Amygdala (tissue), 56 donors: ENCODE data around the gene ZMYND19.
"Not testable (repeated sequence)": the region's sequence is repeated elsewhere in the genome, so short reads cannot be mapped to it uniquely, and the experiment has no call there.

Experiments
- DNase-seq, 56 donors: peaks; one replicate each; lab custom pipeline; 2025; lab: John Stamatoyannopoulos, UW

The ZMYND19 gene

DNA sequence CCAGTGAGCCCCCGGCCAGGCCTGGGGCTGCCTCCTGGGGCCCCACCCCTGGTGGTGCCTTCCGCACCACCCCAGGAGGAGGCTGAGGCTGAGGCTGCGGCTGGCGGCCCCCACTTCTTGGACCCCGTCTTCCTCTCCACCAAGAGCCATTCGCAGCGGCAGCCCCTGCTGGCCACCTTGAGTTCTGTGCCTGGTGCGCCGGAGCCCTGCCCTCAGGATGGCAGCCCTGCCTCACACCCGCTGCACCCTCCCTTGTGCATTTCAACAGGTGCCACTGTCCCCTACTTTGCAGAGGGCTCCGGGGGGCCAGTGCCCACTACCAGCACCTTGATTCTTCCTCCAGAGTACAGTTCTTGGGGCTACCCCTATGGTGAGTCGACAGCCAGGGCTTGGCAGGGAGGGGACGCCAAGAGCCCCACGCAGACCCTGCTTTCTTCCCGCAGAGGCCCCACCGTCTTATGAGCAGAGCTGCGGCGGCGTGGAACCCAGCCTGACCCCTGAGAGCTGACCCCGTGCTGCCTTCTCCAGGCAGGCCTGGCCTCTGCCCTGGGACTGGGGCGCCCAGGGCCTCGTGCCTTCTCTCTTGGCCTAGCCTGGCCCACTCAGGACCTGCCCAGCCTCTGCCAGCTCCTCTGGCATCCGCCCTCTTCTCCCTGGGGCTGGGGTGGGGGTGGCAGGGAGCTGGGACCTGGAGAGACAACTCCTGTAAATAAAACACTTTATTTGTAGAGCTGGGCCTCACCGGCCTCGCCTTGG lies 24.5 kb upstream of the ZMYND19 start:
- DNase-seq = no peak

DNA sequence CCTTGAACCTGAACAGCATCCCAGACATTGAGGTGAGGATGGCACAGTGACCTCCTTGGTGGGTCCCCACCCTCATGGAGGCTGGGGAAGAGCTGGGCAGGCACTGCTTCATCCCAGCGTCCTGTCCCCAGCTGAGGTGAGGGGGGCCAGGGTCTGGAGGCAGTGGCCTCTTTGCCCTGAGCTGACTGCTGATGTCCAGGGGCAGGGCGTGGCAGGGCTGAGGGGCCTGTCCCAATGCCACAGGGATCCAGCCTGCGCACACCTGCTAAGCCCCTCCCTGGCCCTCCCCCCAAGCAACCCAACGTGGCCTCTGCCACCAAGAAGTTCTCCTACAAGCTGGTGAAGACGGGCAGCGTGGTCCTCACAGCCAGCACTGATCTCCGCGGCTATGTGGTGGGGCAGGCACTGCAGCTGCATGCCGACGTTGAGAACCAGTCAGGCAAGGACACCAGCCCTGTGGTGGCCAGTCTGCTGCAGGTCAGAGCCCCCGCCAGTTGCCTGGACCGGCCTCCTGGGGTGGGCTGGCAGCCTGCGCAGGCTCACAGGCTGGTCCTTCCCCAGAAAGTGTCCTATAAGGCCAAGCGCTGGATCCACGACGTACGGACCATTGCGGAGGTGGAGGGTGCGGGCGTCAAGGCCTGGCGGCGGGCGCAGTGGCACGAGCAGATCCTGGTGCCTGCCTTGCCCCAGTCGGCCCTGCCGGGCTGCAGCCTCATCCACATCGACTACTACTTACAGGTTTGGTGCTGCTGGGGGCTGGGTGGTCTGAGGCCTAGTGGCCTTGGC lies 23.6 kb upstream of the ZMYND19 start:
- no peak for DNase-seq

DNA sequence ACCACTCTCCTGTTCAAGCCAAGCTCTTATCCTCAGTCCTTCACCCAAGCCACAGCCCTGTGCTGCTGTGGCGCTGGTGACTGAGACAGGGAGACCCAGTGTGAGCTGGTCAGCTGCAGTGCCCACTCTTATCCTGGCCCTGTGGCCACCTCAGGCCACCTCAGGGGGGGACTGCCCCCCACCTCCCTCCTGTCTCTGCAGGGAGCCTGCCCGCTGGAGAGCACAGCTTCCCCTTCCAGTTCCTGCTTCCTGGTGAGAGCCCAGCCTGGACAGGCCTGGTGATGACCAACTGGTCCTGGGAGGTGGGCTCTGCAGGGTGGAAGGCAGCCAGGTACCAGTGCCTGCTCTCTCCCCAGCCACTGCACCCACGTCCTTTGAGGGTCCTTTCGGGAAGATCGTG lies 22.9 kb upstream of the ZMYND19 start:
- no peak for DNase-seq

DNA sequence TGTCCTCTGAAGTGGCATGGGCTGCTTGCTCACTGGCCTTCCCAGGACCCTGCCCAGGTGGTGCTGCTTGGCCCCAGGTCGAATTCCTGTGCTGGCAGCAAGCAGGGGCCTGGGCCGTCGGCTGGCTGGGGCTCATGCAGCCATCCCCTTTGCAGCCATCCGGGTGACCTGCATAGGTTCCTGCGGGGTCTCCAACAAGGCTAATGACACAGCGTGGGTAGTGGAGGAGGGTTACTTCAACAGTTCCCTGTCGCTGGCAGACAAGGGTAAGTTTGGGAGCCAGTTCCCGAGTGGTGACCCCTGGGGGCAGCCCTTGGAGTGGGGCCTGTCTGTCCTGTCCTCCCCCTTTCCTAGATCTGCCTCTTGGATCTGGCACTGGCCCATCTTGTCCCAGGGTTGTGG lies 22.4 kb upstream of the ZMYND19 start:
- no peak for DNase-seq

DNA sequence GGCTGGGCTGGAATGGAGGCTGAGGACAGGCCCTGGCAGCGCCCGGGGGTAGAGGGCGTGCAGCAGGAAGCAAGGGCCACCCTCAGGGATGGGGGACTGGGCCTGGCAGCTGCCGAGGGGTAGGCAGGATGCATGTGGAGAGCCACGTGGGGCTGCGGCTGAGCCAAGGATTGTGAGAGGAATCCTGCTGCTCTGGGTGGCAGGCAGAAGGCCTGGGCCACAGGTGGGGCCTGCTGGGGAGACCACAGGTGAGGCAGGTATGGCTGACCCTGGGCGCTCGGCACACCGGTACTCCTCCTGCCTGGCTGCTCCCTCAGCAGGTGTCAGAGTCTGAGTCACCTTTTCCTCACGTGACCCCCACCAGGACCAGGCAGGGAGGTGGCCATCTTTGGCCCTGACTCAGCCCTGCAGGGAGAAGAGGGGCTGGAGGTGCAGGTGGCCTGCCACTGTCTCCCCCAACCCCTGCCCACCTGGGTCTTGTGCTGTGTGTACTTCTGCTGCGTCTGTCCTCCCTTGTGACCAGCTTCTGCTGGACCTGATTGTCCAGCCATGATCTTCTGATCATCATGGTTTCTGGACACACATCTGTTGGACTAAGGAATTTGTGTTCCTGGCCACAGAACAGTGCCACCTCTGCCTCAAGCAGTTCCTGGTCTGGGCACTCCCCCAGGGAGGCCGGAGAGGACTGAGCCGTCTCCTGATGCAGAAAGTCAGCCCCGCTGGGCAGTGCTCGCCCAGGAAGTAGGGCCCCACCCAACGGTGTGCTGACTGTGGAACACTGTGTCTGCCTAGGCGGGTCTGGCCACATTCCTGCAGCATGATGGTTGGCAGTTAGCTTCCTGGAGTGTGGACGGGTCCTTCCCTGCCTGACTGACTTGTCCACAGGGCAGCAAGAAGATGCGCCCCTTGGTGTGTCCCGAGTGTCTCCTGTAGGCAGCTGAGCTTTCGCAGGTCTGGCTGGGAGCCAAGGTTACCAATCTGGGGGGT lies 21.6 kb upstream of the ZMYND19 start:
- no peak for DNase-seq

DNA sequence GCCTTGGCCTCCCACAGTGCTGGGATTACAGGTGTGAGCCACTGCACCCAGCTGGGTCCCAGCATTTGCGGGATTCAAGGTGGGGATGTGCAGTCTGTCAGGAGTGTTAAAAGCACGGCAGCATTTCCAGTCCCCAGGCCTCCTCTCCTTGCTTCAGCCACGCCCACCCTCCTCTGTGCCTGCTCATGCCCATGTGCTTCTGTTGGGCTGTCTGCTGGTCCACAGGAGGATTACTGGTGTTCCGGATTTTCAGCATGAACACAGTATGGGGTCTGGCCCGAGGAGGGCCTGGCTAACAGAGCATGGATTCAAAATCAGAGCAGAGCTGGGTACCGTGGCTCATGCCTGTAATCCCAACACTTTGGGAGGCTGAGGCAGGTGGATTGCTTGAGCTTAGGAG lies 20.6 kb upstream of the ZMYND19 start:
- DNase-seq = no peak

DNA sequence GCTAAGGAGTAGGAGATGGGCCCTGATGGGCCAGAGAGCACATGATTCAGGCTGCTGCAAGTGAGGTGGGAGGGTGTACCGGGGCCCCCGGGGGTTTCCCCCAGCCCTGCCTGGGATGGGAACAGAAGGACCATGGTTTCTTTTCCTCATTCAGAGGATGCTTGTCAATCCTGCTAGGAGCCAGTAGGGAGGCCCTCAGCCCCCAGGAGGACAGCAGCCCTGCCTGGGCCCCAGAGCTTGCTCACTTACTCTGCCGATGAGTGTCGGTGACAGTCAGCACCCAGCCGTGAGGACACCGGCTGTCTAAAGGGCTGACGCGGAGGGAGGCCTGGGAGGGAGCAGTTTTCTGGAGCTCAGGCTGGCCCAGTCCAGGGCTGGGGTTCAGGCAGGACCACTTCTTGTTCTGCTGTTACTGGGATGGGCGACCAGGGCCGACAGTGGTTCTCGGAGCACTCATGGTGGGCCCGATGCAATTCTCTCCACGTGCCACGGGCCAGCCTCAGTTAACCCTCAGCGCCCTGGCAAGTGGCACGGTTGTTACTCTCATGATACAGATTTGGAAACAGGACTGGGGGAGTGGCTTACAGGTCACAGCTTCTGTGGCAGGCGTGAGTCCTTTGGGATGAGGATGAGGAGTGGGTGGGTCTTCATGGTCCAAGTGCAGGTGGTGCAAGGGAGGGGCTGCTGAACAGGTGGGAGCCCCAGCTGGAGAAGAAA lies 17.0 kb upstream of the ZMYND19 start:
- no peak for DNase-seq

DNA sequence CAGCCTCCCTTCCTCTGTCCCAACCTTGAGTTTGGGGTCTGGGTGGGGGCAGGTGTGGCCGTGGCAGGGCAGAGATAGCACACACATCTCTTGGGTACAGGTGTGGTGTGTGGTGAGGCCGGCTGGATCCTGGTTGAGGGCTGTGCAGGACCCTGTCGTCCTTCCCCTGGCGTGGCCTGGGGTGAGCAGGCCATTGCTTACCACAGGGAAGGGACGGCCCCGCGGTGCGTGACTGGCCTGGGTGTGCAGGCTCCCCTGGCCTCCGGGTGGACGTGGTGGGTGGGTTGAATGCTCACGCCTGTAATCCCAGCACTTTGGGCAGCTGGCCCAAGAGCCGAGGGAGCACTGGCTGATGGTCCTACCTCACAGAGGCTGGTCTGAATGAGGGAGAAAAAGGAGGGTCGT lies 16.4 kb upstream of the ZMYND19 start:
- DNase-seq = no peak

DNA sequence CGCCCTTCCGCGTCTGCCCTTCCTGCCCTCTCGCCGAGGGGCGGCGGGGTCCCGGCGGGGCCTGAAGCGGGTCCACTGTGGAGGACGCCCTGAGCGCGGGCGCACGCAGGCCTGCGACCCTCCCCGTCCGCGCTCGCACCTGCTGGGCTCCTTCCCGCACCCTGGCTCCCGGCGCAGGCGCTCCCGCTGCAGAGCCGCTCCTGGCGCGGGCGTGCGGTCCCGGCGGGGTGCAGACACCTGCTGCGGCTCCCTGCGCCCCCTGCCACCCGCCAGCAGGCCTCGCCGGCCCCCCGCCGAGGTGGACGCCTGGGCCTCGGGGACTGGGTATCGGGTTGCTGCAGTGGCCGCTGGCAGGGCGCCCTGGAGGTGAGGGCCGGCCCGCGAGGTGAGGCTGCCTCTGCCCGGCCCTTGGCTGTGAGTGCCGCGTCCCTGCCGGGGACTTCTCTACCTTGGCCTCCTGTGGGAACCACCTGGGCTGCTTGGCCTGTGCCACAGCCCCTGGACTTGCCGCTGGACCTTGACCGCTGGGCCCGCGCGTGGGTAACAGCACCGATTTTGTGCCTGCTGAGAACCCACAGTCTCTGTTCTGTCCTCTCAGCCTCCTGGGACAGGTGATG lies 15.8 kb upstream of the ZMYND19 start:
- DNase-seq = no peak

DNA sequence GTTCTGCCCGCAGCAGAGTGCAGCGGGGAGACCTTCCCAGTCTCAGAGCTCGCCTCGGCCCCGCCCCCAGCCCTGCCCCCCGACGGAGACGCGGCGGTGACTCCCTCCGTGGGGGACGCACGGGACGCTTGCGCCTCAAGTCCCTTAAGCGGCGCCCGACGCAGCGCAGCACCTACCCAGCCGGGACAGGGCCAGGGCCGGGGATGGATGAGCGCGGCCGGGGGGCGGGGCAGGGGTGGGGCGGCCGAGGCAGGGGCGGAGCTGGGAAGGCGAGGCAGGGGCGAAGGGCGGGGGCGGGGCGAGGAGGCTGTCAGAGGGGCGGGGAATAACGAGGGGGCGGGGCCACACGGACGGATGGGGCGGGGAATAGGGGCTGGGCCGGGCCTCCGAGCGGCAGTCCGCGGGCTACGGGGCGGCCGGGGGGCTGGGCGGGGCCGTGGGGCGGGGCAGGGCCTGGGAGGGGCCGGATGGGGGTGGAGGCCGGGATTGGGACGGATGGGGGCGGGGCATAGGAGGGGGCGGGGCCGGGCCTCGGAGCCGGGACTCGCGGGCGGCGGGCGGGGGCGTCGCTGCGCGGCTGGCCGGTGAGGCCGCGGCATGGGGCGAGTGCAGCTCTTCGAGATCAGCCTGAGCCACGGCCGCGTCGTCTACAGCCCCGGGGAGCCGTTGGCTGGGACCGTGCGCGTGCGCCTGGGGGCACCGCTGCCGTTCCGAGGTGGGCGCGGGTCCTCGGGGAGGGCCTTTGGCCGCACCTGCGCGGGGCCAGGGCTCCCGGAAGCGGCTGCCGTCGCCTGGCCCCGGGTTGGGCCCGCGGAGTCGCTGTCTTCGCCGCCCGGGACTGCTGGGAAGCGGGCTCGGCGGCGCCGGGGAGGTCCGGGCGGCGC lies 15.1 kb upstream of the ZMYND19 start, which contains the start of gene ARRDC1:
ARRDC1 (plus strand) TSS at position 566 of the 884 bp plus-strand sequence; CDS start at position 598, 32 bp downstream.
- DNase-seq = peak in 55 of 56 donors; percentile 55 to 96 (median 90)

DNA sequence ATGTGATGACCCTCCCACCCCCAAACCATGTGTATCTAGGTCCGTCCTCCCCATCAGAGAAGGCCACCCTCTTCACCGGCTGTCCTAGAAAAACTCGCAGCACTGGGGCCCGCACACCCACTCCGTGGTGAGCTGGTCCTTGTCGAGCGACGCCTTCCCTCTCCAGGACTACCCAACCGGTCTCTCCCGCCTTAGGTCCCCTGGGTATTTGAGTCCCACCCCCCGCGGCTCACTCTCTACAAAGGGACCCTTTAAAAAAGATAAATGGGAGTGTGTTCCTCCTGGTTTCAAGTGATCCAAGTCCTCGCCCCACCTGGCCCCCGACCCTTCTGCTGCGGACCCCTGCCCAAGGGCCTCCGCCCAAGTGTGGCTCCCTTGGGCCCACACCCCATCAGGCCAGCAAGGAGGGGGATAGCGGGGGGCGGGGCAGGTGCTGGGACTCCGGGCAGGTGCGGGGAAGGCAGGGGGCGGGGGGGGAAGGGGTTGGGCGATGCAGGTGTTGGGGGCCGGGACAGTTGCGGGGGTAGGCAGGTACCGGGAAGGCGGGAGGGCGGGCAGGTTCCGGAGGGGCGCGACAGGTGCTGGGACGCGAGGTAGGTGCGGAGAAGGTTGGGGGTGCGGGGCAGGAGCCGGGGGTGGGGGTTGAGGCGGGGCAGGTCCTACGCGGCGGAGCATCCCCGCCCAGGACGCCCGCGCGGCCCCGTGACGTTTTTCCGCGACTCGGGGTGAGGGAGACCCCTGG lies 14.2 kb upstream of the ZMYND19 start:
- DNase-seq = no peak

DNA sequence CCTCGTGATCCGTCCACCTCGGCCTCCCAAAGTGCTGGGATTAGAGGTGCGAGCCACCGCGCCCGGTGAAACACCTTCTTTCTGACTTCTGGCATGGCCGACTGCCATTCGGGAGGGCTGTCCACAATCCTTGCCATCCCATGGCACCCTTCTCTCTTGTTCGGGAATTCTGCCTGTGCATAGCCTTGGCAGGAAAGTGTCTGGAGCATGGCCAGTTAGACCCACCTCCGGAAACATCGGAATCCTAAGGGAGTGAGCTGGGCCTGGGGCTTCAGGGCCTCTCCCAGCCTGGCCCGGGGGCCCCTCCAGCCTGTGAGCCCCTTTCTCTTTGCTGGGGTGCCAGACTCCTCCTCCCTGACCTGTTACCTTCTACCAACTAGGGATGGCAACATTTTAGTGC lies 13.6 kb upstream of the ZMYND19 start:
- DNase-seq = no peak

DNA sequence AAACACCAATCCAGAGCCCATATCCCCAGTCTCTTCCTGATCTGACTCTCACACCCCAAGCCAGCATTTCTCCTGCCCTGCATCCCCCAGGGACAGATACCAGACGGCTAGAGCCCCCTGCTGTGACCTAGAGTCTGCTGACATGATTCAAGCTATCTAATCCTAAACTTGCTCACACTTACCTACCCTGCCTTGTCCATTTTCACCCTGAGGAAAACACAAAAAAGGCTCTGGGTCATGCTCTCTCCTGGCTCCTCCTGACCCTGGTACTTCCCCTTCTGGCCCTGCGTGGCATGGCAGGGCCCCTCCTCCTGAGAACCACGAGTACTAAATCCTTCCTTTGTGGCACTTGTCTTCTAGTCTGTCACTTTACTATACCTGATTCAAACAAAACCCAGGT lies 12.3 kb upstream of the ZMYND19 start:
- no peak for DNase-seq

DNA sequence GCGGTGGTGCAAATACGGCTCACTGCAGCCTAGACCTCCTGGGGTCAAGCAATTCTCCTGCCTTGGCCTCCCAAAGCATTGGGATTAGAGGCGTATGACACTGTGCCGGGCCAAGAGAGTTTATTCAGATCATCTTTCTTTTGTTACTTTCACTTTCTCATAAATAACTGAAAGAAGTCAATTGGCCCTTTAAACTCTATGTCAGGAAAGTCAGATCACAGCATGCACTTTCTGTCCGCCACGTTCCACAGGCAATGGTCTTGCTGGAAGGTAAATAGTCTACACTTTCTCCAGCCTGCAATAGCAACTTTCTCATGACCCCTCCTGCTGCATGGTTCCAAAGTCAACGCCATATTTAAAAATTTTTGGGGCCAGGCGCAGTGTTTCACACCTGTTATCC lies 8.6 kb upstream of the ZMYND19 start:
- no peak for DNase-seq

DNA sequence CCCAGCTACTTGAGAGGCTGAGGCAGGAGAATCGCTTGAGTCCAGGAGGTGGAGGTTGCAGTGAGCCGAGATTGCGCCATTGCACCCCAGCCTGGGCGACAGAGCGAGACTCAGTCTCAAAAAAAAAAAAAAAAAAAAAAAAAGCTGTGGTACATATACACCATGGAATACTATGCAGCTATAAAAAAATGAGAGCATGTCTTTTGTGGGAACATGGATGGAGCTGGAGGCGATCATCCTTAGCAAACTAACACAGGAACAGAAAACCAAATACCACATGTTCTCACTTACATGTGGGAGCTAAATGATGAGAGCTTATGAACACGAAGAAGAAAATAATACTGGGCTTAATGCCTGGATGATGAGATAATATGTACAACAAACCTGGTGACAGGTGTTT lies 6.3 kb upstream of the ZMYND19 start:
- not testable (repeated sequence) for DNase-seq

DNA sequence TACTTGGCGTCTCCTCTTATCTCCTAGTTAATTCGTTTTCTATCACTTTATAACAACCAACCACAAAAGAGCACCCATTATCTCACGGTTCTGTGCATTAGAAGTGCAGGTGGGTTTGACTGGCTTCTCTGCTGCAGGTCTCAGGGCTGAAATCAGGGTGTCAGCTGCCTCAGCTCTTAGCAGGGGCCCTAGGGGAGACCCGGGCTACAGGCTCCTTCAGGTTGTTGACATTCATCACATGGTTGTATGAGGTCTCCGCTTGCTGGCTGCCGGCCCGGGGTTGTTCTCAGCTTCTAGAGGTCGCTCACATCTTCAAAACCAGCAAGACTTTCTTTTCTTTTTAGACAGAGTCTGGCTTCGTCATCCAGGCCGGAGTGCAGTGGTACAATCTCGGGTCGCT lies 2.9 kb upstream of the ZMYND19 start:
- peak in 1 of 56 donors; percentile 28 for DNase-seq

DNA sequence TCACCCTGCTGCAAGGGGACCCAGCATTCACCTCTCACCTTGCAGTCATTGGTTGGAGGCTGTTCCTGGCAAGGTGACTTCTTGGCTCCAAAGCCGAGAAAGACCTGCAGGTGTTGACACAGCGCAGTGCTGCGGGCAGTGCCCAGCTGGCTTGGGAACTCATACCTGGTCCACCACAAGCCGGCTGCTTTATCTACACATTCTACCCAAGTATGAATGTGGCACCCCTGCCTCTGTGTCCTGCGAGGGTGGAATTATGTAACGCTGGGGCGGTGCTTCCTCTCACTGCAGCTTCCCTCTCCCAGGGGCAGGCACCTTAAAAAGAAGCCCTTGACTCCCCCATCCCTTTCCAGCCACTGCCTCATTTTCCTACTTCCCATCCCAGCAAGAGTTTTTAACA lies 2.5 kb upstream of the ZMYND19 start:
- DNase-seq = no peak

DNA sequence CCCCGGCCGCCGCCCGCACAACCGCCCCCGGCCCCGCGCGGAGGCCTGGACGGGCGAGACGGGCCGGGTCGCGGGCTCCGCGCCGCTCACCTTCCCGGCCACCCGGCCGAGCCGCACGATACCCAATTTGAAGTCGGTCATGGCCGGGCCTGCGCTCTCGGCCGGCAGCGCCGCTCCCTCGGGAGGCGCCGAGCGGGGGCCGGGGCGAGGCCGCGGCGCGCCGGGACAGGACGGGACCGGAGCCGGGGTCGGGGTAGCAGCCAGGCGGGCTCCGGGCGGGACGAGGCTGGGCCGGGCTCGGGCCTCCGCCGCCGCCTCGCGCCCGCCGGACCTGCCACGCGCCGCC lies 216 bp downstream of the ZMYND19 start:
- DNase-seq = no peak
